ENCODE results near the gene CNN2.

DNA sequence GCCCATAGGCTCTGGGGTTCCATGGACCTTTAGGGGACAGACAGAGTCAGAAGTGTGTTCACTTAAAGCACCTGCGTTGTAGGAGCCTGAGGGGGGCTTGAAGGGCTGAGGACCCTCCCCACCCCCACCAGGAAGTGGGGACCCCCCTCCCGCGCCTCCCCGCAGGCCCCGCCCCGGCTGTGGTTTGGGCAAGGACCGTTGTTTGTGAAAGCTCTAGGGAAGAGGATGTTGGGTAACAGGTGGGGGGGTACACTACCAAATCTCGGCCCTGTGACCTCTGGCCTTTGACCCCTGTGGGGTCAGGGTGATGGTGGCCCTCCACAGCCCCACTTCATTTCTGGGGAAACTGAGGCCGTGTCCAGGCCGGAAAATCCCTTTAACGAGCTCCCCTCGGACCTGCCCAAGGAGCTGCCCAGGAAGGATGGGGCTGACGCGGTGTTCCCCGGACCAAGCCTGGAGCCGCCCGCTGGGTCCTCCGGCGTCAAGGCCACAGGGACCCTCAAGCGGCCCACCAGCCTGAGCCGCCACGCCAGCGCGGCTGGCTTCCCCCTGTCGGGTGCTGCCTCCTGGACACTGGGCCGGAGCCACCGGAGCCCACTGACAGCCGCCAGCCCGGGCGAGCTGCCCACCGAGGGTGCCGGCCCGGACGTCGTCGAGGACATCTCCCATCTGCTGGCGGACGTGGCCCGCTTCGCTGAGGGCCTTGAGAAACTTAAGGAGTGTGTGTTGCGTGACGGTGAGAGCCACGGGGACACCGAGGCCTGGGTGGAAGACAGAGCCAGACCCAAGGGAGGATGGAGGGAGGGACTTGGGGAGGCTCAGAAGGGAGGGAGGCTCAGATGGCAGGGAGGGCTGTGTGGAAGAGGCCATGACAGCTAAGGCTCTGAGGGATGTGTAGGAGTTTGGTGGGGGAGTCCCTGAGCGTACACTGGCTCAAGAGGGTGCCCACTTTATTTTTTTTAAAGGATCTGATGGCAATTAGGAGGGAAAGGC, 41.9 kb downstream of the CNN2 start:
- no peak for TF ChIP-seq POLR2A (IDR thresholded peaks at IDR 0.05)
- TF ChIP-seq, protein P1, sequence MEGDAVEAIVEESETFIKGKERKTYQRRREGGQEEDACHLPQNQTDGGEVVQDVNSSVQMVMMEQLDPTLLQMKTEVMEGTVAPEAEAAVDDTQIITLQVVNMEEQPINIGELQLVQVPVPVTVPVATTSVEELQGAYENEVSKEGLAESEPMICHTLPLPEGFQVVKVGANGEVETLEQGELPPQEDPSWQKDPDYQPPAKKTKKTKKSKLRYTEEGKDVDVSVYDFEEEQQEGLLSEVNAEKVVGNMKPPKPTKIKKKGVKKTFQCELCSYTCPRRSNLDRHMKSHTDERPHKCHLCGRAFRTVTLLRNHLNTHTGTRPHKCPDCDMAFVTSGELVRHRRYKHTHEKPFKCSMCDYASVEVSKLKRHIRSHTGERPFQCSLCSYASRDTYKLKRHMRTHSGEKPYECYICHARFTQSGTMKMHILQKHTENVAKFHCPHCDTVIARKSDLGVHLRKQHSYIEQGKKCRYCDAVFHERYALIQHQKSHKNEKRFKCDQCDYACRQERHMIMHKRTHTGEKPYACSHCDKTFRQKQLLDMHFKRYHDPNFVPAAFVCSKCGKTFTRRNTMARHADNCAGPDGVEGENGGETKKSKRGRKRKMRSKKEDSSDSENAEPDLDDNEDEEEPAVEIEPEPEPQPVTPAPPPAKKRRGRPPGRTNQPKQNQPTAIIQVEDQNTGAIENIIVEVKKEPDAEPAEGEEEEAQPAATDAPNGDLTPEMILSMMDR (IDR thresholded peaks at IDR 0.05), result no peak

Measured in lower leg skin (tissue), 3 donors.